Measurements from ENCODE around the gene IFIH1. TPM values are rescaled to one million over a fixed set of nuclear protein-coding genes. Genes with fewer than 3 reads are reported as not detected.
A peak's percentile ranks its signal among the peaks of the same experiment; 100 is the strongest.

The IFIH1 gene
- total and polyA plus RNA-seq, 10 donors = 13.2 to 53.8 (median 37.8) TPM

GRCh38 chr2:162327134-162327769 lies 8.8 kb upstream of the IFIH1 start:
- Histone ChIP-seq H3K4me1 (peaks cover 0 to 19% (median 0%) of the 10 kb centered on the region in 6 donors), H3K27me3 (replicated peaks in 1 of 7) (no peaks in the 10 kb centered on the region), H3K9me3 (peaks cover 0 to 4% (median 0%) of the 10 kb centered on the region in 8 donors), H3K36me3 (no peaks in the 10 kb centered on the region), H3K27ac (no peak overlapping the region), H3K4me3 (no peak overlapping the region)
- DNase-seq = no peak
- intact Hi-C loops (cut with DNase I; ENCODE audit: low total_unique reads) = no loop called here
- 62 to 78% (median 69%) methylated on average over 5 of the region's 5 CpGs for WGBS, 5 donors
- TF ChIP-seq CTCF (IDR thresholded peaks at IDR 0.05 in 8 of 11, conservative IDR thresholded peaks at IDR 0.05 in 3 of 11) (peak in 8 of 11 experiments; percentile 11 to 73 (median 53)), POLR2A (IDR thresholded peaks at IDR 0.05) (no peak), POLR2AphosphoS5 (IDR thresholded peaks at IDR 0.05) (no peak)

GRCh38 chr2:162324953-162325352 lies 6.5 kb upstream of the IFIH1 start:
- intact Hi-C loops (cut with DNase I; ENCODE audit: low total_unique reads) = no loop called here
- TF ChIP-seq POLR2AphosphoS5 (IDR thresholded peaks at IDR 0.05) (no peak), CTCF (IDR thresholded peaks at IDR 0.05 in 8 of 11, conservative IDR thresholded peaks at IDR 0.05 in 3 of 11) (no peak), POLR2A (IDR thresholded peaks at IDR 0.05) (no peak)
- H3K9me3 ChIP-seq = peaks cover 0 to 4% (median 0%) of the 10 kb centered on the region in 8 donors
- no peak for DNase-seq
- WGBS, 5 donors = 92 to 99% (median 97%) methylated on average over 1 of the region's 1 CpG
- no peak overlapping the region for H3K27ac ChIP-seq
- H3K4me3 ChIP-seq = no peak overlapping the region
- H3K4me1 ChIP-seq = peaks cover 0 to 39% (median 17%) of the 10 kb centered on the region in 6 donors
- no peaks in the 10 kb centered on the region for H3K36me3 ChIP-seq
- H3K27me3 ChIP-seq (replicated peaks in 1 of 7) = no peaks in the 10 kb centered on the region

- H3K27me3 ChIP-seq (replicated peaks in 1 of 7) = no peaks in the 10 kb centered on the region
- whole genome bisulfite sequencing, 5 donors = 39 to 66% (median 49%) methylated on average over 1 of the region's 1 CpG
- no peaks in the 10 kb centered on the region for H3K36me3 ChIP-seq
- H3K4me1 ChIP-seq = peaks cover 3 to 52% (median 44%) of the 10 kb centered on the region in 6 donors
- peak overlapping the region in 1 of 8 donors; percentile 20 for H3K4me3 ChIP-seq
- peak overlapping the region in 4 of 8 donors; percentile 31 to 99 (median 96) for H3K27ac ChIP-seq
- no peak for TF ChIP-seq POLR2A (IDR thresholded peaks at IDR 0.05)
- TF ChIP-seq POLR2AphosphoS5 (IDR thresholded peaks at IDR 0.05) = no peak
- no peak for TF ChIP-seq CTCF (IDR thresholded peaks at IDR 0.05 in 8 of 11, conservative IDR thresholded peaks at IDR 0.05 in 3 of 11)
- no peak for DNase-seq
- no peaks in the 10 kb centered on the region for H3K9me3 ChIP-seq
- intact Hi-C loops (cut with DNase I; ENCODE audit: low total_unique reads) = no loop called here
These were observed 2.5 kb upstream of the IFIH1 start for GRCh38 chr2:162320864-162321517.

GRCh38 chr2:162317861-162318327 lies 590 bp downstream of the IFIH1 start:
- H3K4me1 ChIP-seq = peaks cover 3 to 82% (median 64%) of the 10 kb centered on the region in 6 donors
- peak; percentile 83 for DNase-seq

More at GRCh38 chr2:162317861-162318327, 590 bp downstream of the IFIH1 start:
- no peaks in the 10 kb centered on the region for H3K27me3 ChIP-seq (replicated peaks in 1 of 7)
- intact Hi-C loops (cut with DNase I; ENCODE audit: low total_unique reads) = no loop called here
- H3K36me3 ChIP-seq = no peaks in the 10 kb centered on the region
- peak overlapping the region; percentile 55 to 96 (median 70) for H3K4me3 ChIP-seq
- peak in 1 of 3 donors; percentile 9 for TF ChIP-seq POLR2AphosphoS5 (IDR thresholded peaks at IDR 0.05)
- TF ChIP-seq CTCF (IDR thresholded peaks at IDR 0.05 in 8 of 11, conservative IDR thresholded peaks at IDR 0.05 in 3 of 11) = no peak
- H3K27ac ChIP-seq = peak overlapping the region; percentile 76 to 99 (median 94)
- no peaks in the 10 kb centered on the region for H3K9me3 ChIP-seq
- WGBS, 5 donors = 0 to 4% (median 1%) methylated on average over 14 to 16 of the region's 16 CpGs
